HG03175 (cell line): ENCODE measurements around the gene NUP214.

Experiments used
- ATAC-seq: cut with Tn5 transposase; IDR thresholded peaks from one replicate; pipeline ENCODE4 v1.9.1; 2021; ENCODE audit warnings: mild to moderate bottlenecking, moderate library complexity; ENCODE audit not compliant: unreplicated experiment

The NUP214 gene

DNA sequence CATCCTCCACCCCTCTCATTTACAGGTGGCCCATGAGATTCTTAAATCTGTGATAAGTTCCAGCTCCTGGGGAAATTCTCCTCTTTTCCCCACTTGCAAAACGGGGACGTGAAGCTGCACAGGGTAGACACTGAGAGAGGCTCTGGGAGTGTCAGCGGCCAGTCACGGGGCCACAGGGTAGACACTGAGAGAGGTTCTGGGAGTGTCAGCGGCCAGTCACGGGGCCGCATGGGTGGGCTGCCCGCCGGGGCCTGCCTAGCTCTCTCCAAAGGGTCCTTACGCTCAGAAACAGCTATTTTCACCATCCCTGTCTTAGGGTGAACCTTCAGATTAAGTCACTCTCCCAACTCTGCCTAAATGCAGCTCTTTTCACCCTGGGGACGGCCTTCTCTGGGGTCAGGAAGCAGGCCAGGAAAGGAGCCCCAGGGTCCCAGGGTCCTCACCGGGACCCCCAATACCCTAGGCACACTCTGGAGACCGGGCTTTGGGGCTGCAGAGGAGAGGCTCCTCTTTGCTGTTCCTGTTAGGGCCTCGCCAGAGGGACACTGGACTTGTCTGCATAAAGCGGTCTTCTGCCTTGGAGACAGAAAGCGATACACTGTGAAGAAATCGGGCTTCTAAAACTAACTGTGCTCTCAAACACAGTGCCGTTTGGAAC is 149.4 kb downstream of the NUP214 start:
- no peak for ATAC-seq

DNA sequence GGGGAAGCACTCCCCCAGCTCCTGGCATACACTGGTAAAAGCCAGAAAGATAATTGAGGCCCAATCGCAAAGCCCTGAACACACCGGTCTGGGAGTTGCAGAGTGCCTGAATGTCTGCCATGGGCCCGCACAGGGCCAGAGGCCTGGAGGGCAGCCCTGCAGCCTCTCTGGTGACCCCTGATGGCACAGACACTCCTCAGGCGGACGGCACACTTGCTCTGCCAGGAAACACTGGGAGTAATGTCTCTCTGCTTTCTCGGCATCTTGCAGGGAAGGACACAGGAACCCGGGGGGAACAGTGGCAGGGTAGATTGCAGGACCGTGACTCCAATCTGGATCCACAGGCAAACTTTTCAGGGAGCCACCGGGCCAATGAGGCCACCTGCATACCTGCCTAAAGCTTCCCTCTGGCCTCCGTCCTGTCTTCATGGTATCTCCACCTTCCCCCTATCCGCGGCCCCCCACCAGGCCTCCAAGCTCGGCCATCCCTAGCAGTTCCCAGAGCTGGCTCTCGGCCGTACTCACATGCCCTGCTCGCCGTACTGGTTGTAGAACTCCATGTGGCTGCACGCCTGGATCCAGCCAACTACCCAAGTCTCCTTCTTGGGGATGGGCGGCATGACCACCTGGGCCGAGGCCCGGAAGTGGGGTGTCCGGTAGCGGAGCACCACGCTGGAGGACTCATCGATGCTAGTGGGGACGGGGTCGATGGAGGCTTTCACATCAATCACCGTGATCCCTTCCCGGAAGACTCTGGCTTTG is 150.1 kb downstream of the NUP214 start:
- no peak for ATAC-seq

DNA sequence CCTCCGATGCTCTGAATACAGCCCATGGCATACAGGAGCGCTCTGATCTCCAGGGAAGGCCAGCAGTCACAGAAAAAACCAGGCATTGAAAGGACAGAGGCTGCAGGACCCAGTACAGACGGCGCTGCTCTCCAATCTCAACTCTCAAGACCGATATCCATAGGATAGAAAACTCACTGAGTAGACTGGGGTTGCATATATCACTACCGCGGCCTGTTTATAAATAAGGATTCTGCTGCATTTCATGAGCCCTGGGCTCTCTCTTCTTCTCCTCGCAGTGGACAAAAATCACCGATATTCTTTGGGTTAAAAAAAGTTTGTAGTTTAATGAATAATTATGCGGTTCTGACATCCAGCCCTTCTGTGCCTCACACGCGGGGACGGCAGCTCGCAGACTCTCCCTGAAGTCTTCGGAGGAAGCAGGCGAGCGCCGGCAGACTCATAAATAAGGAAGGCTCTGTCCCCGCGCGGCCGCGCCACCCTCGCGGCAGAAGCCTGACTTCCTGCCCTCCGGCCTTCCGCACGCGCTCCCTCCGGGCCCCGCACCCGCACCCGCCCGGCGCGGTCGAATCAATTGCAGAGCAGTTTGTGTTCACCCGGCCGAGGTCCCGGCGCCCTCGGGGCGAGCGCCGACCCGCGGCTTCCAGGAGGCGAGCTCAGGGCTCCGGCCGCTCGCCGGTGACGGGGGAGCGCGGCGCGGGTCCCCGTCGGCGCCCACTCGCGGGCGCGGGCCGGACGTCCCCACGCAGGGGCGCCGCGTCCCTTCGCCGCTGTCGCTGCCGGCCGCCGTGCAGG is 150.9 kb downstream of the NUP214 start, which contains the start of gene FAM78A:
Gene FAM78A, minus strand, starts transcription at position 417 of the 795 bp plus-strand sequence. Its CDS starts 331 bp downstream, at position 86.
- no peak for ATAC-seq

DNA sequence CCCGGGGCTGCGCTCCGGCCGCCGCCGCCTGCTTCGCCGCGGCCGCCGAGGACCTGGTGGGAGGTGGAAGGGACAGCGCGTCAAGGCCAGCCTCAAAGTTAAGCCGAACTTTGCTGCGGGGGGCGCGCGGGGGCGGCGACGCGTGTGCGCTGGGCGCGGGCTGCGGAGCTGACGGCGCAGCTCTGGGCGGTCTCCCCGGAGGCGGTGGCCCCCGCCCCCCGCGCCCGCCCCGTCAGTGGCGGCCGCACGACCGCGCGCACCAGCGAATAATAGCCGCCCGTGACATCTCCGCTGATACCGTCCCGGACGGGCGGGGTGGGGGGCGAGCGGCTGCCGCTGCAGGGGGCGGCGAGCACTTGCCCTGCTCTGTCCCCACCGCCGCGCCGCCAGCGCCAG is 151.5 kb downstream of the NUP214 start:
- no peak for ATAC-seq

DNA sequence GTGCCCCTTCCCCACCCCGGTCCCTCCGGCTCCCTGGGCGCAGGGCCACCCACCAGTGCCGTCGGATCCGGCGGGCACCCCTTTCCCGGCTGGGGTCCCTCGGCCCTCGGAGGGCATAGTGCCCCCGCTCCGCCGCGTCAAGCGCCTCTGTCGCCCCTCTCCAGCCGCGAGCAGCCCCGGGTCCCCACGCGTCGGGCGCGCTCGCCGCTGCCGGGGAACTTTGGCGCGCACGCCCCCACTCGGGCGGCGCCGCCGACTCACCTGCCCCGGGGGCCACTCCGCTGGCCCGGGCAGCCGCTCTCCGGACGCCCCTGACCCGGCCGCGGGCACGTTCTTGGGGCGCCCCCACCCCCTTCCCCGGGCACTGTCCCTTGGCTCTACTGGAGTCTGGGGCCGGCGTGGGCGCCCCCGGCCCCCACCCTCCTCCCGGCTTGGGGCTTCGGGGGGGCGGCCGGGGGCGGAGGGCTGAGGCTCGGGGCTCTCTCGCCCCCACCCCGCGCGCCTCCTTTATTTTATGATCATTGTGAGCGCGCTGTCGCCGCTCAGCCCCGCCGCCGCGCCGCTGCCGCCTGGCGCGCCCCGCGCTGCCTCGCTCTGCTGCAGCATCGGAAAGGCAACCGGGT is 152.0 kb downstream of the NUP214 start:
- ATAC-seq = no peak

DNA sequence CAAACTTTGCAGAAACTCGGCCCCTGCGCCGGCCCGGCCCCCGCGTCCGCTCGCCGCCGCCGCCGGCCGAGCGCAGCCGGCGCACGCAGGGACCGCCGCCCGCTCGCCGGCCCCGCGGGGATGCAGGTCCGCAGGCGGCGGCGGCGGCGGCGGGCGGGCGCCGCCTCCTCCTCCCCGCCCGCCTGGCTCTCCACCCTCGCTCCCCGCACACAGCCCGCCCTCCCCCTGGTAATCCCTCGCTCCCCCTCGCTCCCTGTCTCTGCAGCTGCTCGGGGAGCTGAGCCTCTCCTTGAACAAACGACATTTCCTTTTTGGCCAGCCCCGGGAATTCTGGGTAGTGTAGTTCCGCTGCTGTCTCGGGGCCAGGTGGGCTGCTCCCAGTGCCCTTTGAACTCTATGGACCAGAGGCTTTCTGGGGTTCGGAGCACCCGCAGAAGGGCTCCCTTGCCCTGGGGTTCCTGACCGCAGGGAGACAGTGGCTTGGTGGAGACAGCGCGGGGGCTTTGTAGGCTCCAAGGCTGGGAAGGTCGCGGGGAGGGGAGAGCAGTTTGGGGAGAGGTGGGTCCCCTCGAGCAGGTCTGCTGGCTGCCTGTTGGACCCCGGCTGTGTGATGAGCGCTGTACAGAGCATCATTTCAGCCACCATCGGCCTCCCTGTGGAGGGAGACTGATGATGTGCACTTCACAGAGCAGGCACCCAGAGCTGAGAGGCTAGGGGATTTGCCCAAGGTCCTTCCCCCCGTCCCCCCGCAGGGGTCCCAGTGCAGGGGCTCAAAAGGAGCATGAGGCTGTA is 152.7 kb downstream of the NUP214 start:
- ATAC-seq = no peak

DNA sequence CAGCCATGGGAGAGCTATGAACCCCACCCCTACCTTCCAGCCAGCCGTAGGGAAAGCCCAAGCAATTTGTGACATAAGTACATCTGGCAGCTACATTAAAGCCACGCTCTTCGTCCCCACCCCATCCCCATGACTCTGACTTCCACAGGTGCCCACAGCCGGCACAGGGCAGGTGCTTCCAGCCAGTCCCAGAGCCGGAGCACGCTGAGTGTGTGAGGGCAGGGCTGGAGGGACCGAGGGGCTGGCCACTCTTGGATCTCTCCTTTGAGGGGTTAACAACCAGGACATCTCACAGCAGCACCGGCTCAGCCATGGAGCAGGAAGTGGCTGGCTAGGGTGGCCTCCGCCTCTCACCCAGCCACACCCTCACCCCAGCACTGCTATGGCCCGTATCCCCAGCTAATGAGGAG is 153.3 kb downstream of the NUP214 start:
- ATAC-seq = no peak

DNA sequence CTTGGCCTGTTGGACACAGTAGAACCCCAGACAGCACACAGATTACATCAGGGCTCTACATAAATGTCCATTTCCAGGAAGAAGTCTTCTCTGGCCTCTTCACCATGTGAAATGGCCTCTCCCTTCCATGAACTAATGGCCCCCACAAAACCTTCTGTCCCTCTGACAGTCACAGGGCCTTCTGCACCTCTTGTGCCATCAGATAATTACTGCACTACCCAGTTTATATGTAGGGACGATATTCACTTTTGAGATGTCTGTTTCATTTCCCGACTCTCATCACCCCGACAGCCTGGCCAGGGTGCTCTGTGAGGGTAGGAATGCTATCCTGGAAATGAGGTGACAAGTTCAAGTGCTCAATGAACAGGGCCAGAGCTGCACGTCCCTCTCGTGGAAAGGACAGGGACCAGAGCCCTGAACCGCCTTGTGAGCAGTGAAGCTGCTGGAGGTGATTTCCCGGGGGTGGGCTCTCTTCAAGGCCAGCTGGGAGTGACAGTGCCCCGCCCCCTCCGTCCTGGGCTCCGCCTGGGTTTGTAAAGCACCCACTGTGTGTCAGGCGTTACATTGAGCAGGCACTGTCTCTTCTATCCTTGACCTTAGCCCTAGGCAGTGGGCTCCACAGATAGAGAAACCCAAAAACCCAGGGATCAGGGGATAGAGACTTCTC is 153.9 kb downstream of the NUP214 start:
- no peak for ATAC-seq

DNA sequence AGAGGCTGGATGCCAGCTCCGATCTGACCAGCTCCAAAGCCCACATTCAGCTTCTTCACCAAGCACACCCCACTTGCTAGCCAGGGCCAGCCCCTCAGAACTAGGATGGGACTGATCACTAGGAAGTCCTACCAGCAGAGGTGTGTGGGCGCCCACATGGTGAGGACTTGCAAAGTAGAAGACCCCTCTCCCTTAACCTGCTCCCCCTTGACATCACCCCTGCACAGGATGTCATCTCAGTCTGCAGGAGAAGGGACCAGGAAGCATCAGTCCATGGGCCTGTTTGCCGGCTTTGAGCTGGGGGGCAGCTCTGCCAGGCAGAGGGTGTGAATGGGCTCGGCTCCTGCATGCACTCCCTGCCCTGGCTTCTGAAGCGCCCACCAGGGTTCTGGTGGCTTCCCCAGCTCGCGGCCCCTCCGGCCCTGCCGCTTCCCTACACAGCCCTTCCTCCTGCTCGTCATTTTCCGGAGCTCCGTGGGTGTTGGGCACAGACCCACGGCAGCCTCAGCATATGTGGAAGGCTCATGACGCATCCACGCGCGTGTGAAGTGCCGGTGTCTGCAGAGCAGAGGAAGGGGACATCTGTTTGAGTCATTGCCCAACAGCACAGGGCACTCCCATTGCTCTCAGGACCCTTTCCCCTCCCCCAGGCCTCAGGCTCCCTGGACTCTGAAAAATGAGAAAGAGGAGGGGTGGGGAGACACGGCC is 154.6 kb downstream of the NUP214 start:
- no peak for ATAC-seq

DNA sequence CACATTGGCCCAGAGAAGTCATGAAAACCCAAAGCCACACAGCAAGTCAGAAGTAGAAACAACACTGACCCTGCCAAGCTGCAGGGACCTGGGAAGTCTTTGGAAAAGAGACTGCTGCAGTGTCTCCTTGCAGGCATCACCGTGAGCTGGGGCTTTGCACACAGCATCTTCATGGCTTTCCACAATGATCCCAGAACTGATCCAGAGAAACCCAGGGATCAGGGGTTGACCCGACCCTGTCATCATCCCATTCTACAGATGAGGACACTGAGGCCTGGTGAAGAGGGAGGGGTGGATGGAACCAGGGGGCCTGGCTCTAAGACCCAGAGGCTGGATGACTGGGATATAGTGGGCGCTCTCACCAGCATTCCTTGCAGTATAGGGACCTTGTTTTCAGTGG is 155.3 kb downstream of the NUP214 start:
- ATAC-seq = no peak

DNA sequence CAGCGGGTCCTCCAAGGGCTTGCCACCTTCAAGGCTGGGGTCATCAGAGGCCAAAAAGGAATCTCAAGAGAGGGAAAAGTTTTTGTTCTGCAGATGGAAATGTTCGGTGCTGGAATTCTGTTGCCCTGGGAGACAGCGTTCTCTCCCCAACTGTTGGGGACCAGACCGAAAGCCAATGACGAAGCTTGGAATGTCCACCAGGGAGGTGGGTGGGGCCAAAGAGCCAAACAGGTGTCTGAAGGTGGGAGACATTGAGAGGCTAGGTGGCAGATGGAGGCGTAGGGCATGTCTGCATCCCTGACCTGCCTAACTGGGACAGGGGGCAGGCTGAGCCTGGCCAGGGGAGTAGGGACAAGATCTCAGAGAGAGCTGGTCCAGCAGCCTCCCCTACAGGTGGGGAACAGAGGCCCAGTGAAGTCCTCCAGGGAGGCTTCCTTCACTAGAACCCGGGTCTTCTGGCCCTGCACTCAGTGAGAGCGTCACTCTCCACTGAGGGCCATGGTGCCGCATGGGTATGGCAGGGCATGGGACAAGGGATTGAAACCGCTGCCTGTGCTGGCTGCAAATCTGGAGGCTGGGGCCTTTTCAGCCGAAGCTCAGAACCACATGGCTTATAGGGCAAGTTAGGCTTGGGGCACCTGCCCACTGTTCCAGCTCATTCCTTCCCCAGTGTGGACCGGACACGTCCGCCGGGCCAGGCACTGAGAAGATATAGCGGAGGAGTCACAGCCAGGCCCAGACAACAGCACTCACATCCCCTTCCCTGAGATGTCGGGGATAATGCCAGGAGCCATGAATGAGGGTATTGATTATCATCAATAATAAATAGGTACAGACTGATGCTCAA is 156.0 kb downstream of the NUP214 start:
- ATAC-seq = no peak

DNA sequence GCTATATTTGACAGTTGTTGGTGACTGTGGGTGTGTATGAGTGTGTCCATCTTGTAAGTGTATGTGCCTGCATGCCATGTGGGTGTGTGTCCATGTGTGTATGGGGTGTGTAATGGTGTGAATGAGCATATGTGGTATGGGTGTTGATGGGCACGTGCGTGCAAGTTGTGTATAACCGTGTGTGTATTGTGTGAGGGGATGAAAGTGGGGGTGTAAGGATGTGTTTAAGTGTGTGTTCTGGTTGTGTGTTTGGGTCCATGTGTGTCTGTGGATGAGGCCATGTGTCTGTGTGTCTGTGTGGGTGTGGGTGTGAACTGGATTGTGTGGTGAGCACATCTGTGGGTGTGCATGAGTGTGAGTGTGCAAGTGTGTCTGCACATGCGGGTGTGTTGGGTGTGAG is 156.8 kb downstream of the NUP214 start:
- no peak for ATAC-seq

DNA sequence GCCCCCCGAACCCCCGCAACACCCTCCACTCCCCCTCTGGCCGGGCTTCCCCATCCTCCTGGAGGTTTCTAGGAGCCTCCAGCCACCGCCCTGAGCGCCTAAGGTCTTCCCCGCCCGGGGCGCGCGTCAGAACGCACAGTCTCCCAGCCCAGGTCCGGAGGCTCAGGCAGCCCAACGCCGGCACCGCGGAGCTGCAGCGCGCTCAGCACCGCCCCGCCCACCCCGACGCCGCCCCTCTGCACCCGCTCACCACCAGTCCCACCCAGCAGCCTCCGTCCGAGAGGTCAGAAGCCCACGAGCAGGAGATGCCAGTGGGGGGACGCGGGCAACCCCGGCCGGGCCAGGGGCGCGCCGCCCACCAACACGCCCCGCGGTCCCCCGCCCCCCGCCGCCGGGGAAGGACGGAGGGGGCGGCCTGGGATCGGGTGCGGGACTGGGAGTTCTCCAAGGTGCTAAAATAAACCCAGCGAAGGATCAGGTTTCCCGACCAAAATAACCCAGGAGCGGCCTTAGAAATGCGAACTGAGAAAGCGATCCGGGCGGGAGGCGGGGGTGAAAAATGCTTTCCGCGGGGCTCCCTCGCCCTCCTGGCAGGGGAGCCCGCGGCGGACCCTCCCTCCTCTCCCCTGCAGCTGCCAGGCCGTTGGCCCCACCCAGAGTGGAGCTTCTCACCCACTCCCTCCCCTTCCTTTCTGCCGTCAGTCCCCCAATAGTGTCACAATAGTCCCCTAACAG is 157.5 kb downstream of the NUP214 start:
- no peak for ATAC-seq
